K562 (cell line): ENCODE measurements around the gene HTR6. TPM values are rescaled to one million over a fixed set of nuclear protein-coding genes. Genes with fewer than 3 reads are reported as not detected.

Experiments used
- RBM39 ChIP-seq: fragments of 200-400 bp; formaldehyde crosslinking; optimal IDR thresholded peaks from 2 replicates; pipeline ENCODE3; 2018; ENCODE audit warnings: low read depth, low read length
- TEAD2 ChIP-seq: fragments of 450-650 bp; IDR thresholded peaks from 2 replicates; pipeline ENCODE4 v1.6.1; 2016; ENCODE audit warnings: missing genetic modification characterization, control low read depth, missing compliant biosample characterization
- TEAD4 ChIP-seq, 2 experiments: sonication (generic) in 1 of 2; formaldehyde crosslinking in 1 of 2; IDR thresholded peaks; 2 replicates each; pipeline versions ENCODE4 v1.6.1 to v1.8.0; 2012 to 2022; ENCODE audit warnings: borderline replicate concordance in 1 of 2, inconsistent platforms in 1 of 2, low read length in 1 of 2, mild to moderate bottlenecking in 1 of 2, missing genetic modification reagents in 1 of 2
- ZNF780A ChIP-seq: fragments of 250-450 bp; sonication (Bioruptor Pico); IDR thresholded peaks from 2 replicates; pipeline ENCODE4 v1.5.0; 2021; ENCODE audit warnings: mild to moderate bottlenecking
- polyA plus RNA-seq, 8 experiments: library from polyadenylated mRNA; depleted of rRNA in 4 of 8; stranded (reverse) in 5 of 8; unstranded in 3 of 8; fragments of >200 nt; fragmentation: Nextera tagmentation in 2 of 8; fragmentation: Illumina TruSeq in 1 of 8; extraction: Ambion mirVana in 2 of 8; extraction: Trizol in 1 of 8; gene quantifications; 2 replicates each; pipeline versions ENCODE4 v1.2.1 to v1.2.3, GENCODE V29; 2011 to 2014; ENCODE audit warnings: inconsistent platforms in 1 of 8, missing spikeins in 1 of 8
- total RNA-seq, 7 experiments: library from RNA; depleted of rRNA in 6 of 7; stranded (reverse); fragments of >200 nt in 6 of 7; fragmentation: Illumina TruSeq in 2 of 7; extraction: Trizol in 2 of 7; gene quantifications; 2 replicates each; pipeline versions ENCODE4 v1.2.1 to v1.2.3, GENCODE V29; 2011 to 2021; ENCODE audit warnings: low replicate concordance in 1 of 7
- TF ChIP-seq, protein P1 (sequence below), 2 experiments: fragments of 450-650 bp; formaldehyde crosslinking in 1 of 2; IDR thresholded peaks; 2 replicates each; pipeline versions ENCODE4 v1.4.0 to v1.6.1; 2014 to 2020; ENCODE audit warnings: mild to moderate bottlenecking in 2 of 2, borderline replicate concordance in 1 of 2, low read depth in 1 of 2

The HTR6 gene
- total and polyA plus RNA-seq, 9 of the 15 experiments (the other 6 are each of a cell fraction or from before 2014, with no cell fraction given), result not detected

- TF ChIP-seq, protein P1, sequence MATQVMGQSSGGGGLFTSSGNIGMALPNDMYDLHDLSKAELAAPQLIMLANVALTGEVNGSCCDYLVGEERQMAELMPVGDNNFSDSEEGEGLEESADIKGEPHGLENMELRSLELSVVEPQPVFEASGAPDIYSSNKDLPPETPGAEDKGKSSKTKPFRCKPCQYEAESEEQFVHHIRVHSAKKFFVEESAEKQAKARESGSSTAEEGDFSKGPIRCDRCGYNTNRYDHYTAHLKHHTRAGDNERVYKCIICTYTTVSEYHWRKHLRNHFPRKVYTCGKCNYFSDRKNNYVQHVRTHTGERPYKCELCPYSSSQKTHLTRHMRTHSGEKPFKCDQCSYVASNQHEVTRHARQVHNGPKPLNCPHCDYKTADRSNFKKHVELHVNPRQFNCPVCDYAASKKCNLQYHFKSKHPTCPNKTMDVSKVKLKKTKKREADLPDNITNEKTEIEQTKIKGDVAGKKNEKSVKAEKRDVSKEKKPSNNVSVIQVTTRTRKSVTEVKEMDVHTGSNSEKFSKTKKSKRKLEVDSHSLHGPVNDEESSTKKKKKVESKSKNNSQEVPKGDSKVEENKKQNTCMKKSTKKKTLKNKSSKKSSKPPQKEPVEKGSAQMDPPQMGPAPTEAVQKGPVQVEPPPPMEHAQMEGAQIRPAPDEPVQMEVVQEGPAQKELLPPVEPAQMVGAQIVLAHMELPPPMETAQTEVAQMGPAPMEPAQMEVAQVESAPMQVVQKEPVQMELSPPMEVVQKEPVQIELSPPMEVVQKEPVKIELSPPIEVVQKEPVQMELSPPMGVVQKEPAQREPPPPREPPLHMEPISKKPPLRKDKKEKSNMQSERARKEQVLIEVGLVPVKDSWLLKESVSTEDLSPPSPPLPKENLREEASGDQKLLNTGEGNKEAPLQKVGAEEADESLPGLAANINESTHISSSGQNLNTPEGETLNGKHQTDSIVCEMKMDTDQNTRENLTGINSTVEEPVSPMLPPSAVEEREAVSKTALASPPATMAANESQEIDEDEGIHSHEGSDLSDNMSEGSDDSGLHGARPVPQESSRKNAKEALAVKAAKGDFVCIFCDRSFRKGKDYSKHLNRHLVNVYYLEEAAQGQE (IDR thresholded peaks at IDR 0.05; ENCODE audit: borderline replicate concordance), result peak; percentile 21; the same call in 1 of the 2 replicates
- TF ChIP-seq, protein P1 (CRISPR knock-in tag; IDR thresholded peaks at IDR 0.05; ENCODE audit: low read depth), result no peak
- TF ChIP-seq ZNF780A (CRISPR knock-in tag), result no peak
- peak; percentile 71 for TF ChIP-seq TEAD4 (IDR thresholded peaks at IDR 0.05; ENCODE audit: low read length)
- no peak for TF ChIP-seq TEAD4 (CRISPR knock-in tag; IDR thresholded peaks at IDR 0.05; ENCODE audit: borderline replicate concordance)
- TF ChIP-seq TEAD2, result peak; percentile 60; the same call in 1 of the 2 replicates
- TF ChIP-seq RBM39, result no peak
Measured at GRCh38 chr1:19704247-19705113, 39.8 kb downstream of the HTR6 start (continued).
